SK-N-SH (cell line): ENCODE measurements around the gene PTPRK.

Source experiments
- CTCF ChIP-seq: fragments of 200-600 bp; sonication (generic); IDR thresholded peaks from 2 replicates; pipeline ENCODE4 v1.6.1; 2017; ENCODE audit warnings: antibody characterized with exemption, mild to moderate bottlenecking, moderate library complexity
- EP300 ChIP-seq, 2 experiments: IDR thresholded peaks; 2 replicates each; pipeline versions ENCODE4 v1.4.0 to v1.6.1; 2012; ENCODE audit warnings: borderline replicate concordance in 1 of 2, low read depth in 1 of 2, low read length in 1 of 2
- GABPA ChIP-seq: IDR thresholded peaks from 2 replicates; pipeline ENCODE4 v1.4.0; 2012; ENCODE audit warnings: low read depth, mild to moderate bottlenecking
- MAX ChIP-seq: IDR thresholded peaks from 2 replicates; pipeline ENCODE4 v1.4.0; 2012; ENCODE audit warnings: low read depth
- RFX5 ChIP-seq: IDR thresholded peaks from 2 replicates; pipeline ENCODE4 v1.6.1; 2012; ENCODE audit warnings: mild to moderate bottlenecking, improper control_type of control experiment, low read length

- TF ChIP-seq CTCF (no peak), MAX (no peak), GABPA (no peak), RFX5 (no peak), EP300 (IDR thresholded peaks at IDR 0.05; ENCODE audit: borderline replicate concordance in 1 of 2, low read depth in 1 of 2, low read length in 1 of 2) (no peak)
Measured at GRCh38 chr6:128063850-128064539, 456.4 kb downstream of the PTPRK start.
